Left ventricle myocardium inferior (tissue), 1 donor: Measurements from ENCODE around the gene L1CAM. TPM values are rescaled to one million over a fixed set of nuclear protein-coding genes. Genes with fewer than 3 reads are reported as not detected.

Experiments
- DNase-seq: peaks from one replicate; pipeline ENCODE4 v3.0.0-alpha.2; 2020
- H3K27ac ChIP-seq: fragments of 200-600 bp; replicated peaks from 2 replicates; pipeline ENCODE4 v1.8.0; 2021
- H3K27me3 ChIP-seq: fragments of 200-600 bp; 2 replicates; pipeline ENCODE4 v1.8.0; 2021; ENCODE audit warnings: low read depth
- H3K36me3 ChIP-seq: fragments of 200-600 bp; 2 replicates; pipeline ENCODE4 v1.8.0; 2021
- H3K4me1 ChIP-seq: fragments of 200-600 bp; 2 replicates; pipeline ENCODE4 v1.8.0; 2021
- H3K4me3 ChIP-seq: fragments of 200-600 bp; 2 replicates; pipeline ENCODE4 v1.8.0; 2021; ENCODE audit warnings: mild to moderate bottlenecking, moderate library complexity
- H3K9me3 ChIP-seq: fragments of 200-600 bp; replicated peaks from 2 replicates; pipeline ENCODE4 v1.8.0; 2021
- CTCF ChIP-seq: fragments of 200-600 bp; IDR thresholded peaks from 2 replicates; pipeline ENCODE4 v1.8.0; 2021; ENCODE audit warnings: antibody characterized with exemption, mild to moderate bottlenecking, borderline replicate concordance
- intact Hi-C: fragments of 100-400 bp; cut with micrococcal nuclease; formaldehyde crosslinking; loops from one replicate; pipeline ENCODE4 v1.11.0; 2022
- total RNA-seq: library from RNA; stranded (reverse); fragmentation: NEBNext Ultra II Directional; extraction: Animal tissue kit (Norgen Biotek cat#: 25700); gene quantifications from one replicate; pipeline ENCODE4 v1.2.1, GENCODE V29; 2021
- donor health status: DM: no; HTN: yes; CAD: no; lungs with severe emphysema.

Gene L1CAM
- total RNA-seq, 1 donor from 2014 or later = 4.0 TPM

- Histone ChIP-seq H3K4me3 (peak overlapping the region; percentile 43), H3K9me3 (no peaks in the 10 kb centered on the region), H3K4me1 (peaks cover 53% of the 10 kb centered on the region), H3K36me3 (no peaks in the 10 kb centered on the region), H3K27me3 (no peaks in the 10 kb centered on the region), H3K27ac (peak overlapping the region; percentile 97)
- TF ChIP-seq CTCF = no peak
- DNase-seq = no peak
- intact Hi-C loops = no loop called here
Observed at GRCh38 chrX:153921511-153922446, 35.8 kb upstream of the L1CAM start.

GRCh38 chrX:153921070-153921469 is 35.1 kb upstream of the L1CAM start:
- Histone ChIP-seq H3K9me3 (no peaks in the 10 kb centered on the region), H3K4me3 (peak overlapping the region; percentile 43), H3K4me1 (peaks cover 48% of the 10 kb centered on the region), H3K36me3 (no peaks in the 10 kb centered on the region), H3K27me3 (no peaks in the 10 kb centered on the region), H3K27ac (peak overlapping the region; percentile 97)
- intact Hi-C loops = no loop called here
- DNase-seq = no peak
- TF ChIP-seq CTCF = no peak

GRCh38 chrX:153920546-153920945 is 34.6 kb upstream of the L1CAM start:
- no peak overlapping the region for H3K4me3 ChIP-seq
- H3K36me3 ChIP-seq = no peaks in the 10 kb centered on the region
- no peak overlapping the region for H3K27ac ChIP-seq
- no peaks in the 10 kb centered on the region for H3K27me3 ChIP-seq
- no peaks in the 10 kb centered on the region for H3K9me3 ChIP-seq
- peaks cover 44% of the 10 kb centered on the region for H3K4me1 ChIP-seq
- no peak for TF ChIP-seq CTCF
- intact Hi-C loops = no loop called here
- DNase-seq = no peak

GRCh38 chrX:153919281-153919680 is 33.3 kb upstream of the L1CAM start:
- H3K4me3 ChIP-seq = no peak overlapping the region
- no peaks in the 10 kb centered on the region for H3K27me3 ChIP-seq
- intact Hi-C loops = no loop called here
- DNase-seq = no peak
- H3K27ac ChIP-seq = no peak overlapping the region
- no peak for TF ChIP-seq CTCF
- no peaks in the 10 kb centered on the region for H3K9me3 ChIP-seq
- peaks cover 33% of the 10 kb centered on the region for H3K4me1 ChIP-seq
- no peaks in the 10 kb centered on the region for H3K36me3 ChIP-seq

- intact Hi-C loops = no loop called here
- DNase-seq = no peak
- Histone ChIP-seq H3K9me3 (no peaks in the 10 kb centered on the region), H3K4me1 (peaks cover 20% of the 10 kb centered on the region), H3K4me3 (no peak overlapping the region), H3K36me3 (no peaks in the 10 kb centered on the region), H3K27me3 (no peaks in the 10 kb centered on the region), H3K27ac (no peak overlapping the region)
- TF ChIP-seq CTCF = no peak
Observed at GRCh38 chrX:153917869-153918268, 31.9 kb upstream of the L1CAM start.
